Fibroblast of skin of back (primary cell): ENCODE data around the gene EEIG1.

Experiments used
- DNase-seq: peaks from one replicate; pipeline ENCODE4 v3.0.0-alpha.2; 2013

The EEIG1 gene

GRCh38 chr9:127958728-127959127 lies 22.1 kb downstream of the EEIG1 start:
- no peak for DNase-seq

DNA sequence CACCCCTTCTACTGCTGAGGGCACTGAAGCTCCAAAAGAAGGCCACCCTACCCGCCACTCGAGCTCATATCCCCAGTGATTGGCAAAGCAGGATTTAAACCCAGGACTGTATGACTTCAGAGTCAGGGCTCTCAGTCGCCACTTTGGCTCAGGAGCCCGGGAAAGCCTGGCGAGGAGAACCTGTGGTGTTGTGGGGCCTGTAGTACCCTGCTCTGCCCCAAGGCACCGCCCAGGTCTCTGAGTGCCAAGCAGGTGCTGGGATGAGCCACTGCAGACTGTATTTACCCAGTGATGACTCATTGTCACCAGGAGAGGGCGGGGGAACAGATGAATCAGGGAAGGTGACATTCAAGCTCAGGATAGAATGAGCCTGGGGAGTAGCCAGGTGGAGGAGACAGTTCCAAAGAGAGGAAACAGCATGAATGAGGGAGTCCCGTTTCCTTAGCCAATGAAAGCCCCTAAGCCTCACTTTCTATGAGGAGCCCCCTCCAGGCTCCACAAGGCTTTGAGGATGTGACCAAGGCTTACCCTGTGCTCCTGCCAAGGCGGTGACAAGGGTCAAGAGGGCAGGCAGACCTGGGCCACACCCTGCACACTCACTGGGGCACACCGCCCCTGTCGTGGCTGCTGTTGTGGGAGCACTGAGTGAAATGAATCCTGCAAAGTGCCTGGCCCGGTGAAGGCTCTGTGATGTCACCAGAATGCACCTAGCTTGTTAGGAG lies 25.3 kb downstream of the EEIG1 start:
- no peak for DNase-seq

DNA sequence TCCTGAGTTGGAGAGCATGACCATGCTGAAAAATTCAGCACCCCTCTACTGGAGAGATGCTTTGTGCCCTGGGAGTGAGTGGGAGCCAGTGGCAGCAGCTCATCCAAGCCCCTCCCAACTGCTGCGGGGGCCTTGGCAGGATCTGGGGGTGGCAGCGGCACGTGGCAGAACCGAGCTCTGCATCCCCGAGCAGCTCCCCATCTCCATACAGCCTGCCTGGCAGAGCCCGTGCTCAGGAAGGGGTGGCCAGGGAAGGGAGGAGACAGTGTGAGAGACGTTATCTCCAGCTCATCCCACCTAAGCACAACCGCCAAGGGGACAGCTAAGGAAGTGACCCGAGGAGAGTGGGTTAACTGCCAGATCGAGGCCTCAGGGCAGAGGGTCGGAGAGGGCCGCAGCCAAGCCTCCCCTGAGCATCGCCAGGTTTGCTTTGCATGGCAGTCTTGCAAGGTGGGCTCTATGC lies 25.9 kb downstream of the EEIG1 start:
- no peak for DNase-seq

DNA sequence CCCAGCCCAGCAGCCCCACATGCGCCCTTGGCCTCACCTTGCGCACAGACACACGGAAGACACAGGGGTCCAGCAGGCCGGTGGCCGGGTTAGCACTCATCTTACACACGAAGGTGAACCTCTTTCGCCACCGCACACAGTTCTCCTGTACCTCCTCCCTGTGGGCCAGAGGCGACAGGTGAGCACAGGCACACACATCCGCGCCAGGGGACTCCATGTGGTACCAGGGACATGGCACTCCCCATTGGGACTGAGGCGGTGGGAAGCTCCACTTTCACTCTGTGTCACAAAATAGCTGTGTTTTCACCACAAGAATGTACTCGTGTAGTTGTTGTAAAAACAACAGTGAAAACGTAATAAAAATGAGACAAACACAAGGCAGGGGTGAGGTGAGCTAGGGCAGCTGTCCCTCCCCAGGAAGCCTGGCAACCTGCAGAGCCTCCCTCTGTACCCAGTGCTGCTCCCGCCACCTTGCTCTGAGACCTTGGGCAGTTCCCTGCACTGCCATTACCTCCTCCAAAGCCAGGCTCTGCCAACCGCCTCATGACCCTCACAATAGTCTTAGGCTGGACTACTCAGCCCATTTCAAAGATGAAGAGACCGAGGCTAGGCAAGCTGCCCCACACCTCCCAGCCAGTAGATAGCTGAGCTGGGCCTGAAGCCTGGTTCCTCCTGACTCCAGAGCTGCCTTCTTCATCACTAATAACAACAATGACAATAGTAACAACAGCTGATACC lies 26.9 kb downstream of the EEIG1 start:
- DNase-seq, result no peak

DNA sequence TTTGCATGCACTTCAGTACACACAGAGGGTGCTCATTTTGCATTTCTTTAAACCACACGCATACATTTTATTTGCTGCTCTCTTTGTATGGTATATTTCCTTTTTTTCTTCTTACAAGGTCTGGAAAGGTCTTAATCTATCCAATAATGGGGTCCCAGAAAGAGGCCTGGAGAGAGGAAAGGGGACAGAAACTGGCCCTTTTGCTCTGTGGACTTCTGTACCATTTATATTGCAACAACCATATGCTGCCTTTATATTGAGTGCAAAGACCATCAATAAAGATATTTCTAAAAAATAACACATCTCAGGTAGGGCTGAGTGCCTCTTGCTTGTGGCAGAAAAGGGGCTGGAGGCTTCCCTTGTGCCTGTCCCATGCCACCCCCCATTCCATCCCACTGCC lies 27.6 kb downstream of the EEIG1 start:
- DNase-seq, result no peak

- DNase-seq, result no peak
These were observed 30.1 kb downstream of the EEIG1 start for GRCh38 chr9:127950513-127951289.

- DNase-seq, result no peak
These were observed 30.8 kb downstream of the EEIG1 start for GRCh38 chr9:127949827-127950512.

DNA sequence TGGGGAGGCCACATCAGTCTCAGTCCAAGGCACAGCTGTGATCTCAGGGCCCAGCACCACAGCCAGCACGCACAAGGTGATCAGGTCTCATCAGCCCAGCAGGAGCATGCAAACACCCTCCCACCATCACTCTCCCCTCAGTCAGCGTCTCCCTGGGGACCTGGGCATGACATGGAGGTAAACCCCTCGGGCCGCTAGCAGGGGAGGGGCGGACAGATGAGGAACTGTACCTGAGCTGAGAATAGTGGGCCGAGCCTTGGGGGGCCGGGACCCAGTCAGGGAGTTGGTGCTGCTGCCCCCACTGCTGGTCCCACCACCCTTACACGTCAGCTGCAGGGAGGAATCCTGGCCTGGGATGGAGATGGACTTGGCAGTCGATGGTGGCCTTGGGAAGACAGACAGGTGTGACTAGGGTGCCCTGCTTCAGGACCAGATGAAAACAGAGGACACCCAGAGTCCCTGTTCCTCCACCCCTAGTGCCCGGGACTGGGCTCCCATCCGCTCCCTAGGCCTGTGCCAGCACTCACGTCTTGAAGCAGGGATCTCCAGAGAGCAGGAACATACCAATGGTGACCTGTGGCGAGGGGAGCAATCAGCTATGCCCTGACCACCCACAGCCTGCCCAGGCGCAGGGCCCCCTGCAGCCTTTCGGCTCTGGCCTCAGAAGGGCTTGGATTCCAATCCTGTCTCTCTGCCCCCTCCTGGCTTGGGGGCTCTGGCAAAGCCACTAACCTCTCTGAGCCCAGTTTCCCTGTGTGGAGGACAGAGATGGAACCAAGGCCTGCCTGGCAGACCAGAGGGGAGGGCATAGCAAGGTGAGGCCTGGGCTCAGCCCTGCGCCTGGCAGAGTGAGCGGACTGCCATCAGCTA lies 32.7 kb downstream of the EEIG1 start:
- DNase-seq, result no peak

GRCh38 chr9:127946728-127947127 lies 34.1 kb downstream of the EEIG1 start:
- DNase-seq, result no peak

GRCh38 chr9:127945942-127946341 lies 34.8 kb downstream of the EEIG1 start:
- DNase-seq, result no peak

GRCh38 chr9:127945338-127945737 lies 35.5 kb downstream of the EEIG1 start:
- DNase-seq, result no peak

GRCh38 chr9:127944586-127945218 lies 36.1 kb downstream of the EEIG1 start:
- no peak for DNase-seq

GRCh38 chr9:127943731-127944144 lies 37.1 kb downstream of the EEIG1 start:
- DNase-seq, result peak; percentile 74

DNA sequence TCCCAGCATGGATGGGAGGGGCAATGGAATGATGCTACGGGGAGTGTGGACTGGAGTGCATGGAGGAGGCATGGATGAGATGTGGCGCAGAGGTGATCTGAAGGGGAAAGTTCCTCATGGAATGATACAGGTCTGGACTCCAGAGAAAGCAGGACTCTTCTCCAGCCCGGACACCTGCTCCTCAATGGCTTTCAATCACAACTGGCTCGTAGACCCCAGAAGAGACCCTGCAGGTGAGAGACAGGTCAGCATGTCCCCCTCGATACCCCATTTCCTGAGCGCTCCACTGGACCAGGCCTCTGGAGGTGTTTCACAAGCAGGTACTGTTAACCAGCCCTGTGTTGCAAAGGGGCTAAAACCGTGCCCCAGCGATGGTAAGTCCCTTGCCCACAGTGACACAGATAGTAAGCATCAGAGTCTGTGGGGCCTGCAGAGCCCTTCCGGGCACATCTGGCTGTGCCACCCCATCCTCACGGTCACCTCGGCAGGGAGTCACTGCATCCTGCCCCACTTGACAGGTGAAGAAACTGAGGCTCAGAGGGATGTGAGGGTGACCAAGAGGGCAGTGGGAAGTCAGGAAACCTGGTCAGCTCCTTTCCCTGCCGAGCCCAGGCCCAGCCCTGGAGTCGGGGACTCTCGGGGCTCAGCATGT lies 37.7 kb downstream of the EEIG1 start:
- DNase-seq, result no peak

GRCh38 chr9:127942216-127943010 lies 38.4 kb downstream of the EEIG1 start:
- peak; percentile 59 for DNase-seq

- no peak for DNase-seq
These were observed 38.9 kb downstream of the EEIG1 start for GRCh38 chr9:127941961-127942215.

DNA sequence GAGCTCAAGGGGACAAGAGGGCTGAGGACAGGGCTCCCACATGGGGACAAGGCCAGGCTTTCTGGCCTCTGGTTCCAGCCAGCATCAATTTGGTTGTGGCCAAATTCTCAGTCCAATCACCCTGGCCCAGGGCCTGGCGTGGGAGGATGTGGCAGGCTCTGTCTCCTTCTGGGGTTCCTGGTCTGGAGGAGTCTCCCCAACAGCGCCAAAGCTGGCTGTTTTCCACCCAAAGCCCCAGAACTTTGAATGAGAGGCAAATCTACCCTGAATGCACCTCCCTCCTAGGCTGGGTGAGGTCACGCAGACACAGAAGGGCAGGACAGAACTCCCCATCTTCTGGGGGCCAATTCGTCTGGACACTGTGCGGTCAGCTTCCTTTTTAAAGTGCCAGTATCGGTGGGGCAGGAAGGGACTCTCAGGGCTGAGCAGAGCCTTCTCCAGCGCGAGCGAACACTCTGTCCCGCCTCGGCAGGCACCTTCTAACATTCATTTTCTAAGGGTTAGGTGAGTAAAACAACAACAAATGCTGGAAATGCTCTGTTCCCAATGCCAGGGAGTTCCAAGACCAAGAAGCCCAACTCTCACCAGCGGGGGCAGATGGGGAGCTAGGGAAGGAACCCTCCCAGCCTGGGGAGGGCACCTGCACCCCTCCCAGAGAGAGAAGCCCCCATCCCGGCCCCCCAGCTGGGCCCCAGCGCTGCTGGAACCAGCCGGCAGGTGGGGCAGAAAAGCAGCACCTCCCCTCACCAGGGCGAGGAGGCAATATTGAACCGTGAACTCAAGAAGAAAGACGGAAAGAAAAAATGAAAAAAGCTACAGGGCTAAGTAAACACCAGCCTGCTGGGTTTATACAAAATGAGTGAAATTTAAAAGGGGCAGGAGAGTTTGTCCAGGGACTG lies 39.5 kb downstream of the EEIG1 start:
- DNase-seq, result no peak

DNA sequence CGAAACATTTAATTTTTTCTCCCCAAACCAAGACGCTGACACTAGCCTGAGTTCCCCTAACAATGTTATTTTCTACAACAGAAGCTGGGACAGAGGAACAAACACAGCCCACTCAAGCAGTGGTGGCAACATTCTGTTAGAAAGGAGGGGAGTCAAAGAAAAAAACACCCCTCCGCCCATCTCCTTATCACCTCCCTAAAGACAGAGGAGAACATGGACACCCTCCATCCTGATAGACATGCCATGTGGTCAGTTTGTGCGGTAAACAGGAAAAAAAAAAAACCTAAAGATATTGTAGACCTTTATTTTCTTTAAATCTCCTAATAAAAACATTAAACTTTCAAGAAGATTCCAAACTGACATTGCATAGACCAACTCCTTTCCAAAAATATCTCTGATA lies 40.2 kb downstream of the EEIG1 start:
- no peak for DNase-seq

GRCh38 chr9:127938298-127938690 lies 42.5 kb downstream of the EEIG1 start:
- DNase-seq, result no peak
